NCI-H2107 treated with DMSO at 0.1 percent for 48 hours (cell line): ENCODE results near the gene POLH.
"Not testable (repeated sequence)": the region's sequence is repeated elsewhere in the genome, so short reads cannot be mapped to it uniquely, and the experiment has no call there.

Experiments
- DNase-seq: peaks from one replicate; lab custom pipeline; 2025; ENCODE audit not compliant: unreplicated experiment; lab: John Stamatoyannopoulos, UW

The POLH gene

DNA sequence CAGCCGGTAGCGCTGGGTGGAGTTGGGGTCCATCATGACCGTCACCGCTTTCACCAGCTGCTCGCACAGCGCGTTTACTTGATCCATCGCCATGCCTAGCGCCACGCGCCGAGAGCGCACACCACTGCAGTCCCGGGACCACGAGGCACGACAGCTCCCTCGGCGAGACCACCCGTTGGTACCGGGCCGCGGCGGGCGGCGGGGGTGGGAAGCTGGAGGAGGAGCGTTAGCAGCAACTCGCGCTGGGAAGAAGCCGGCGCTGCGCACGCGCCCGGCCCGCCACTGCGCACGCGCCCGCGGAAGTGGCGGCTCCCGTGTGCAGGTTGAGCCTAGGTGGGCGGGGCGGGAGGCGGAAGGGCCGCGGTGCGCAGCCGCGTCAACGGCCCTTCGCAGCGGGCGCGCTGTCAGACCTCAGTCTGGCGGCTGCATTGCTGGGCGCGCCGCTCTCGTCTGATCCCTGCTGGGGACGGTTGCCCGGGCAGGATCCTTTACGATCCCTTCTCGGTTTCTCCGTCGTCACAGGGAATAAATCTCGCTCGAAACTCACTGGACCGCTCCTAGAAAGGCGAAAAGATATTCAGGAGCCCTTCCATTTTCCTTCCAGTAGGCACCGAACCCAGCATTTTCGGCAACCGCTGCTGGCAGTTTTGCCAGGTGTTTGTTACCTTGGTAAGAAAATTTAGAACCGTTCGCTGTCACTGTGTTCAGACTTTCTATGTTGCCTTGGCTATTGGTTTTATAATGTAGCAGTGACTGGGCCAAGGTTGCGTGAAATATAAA is at the start of gene POLH, which contains the start of gene XPO5:
TSS of gene POLH (plus strand) at position 414 of the 780 bp plus-strand sequence. CDS start 6,135 bp downstream, outside the sequence.
TSS of gene XPO5 (minus strand) at position 267 of the 780 bp plus-strand sequence. CDS start at position 93, 174 bp downstream.
- DNase-seq: peak; percentile 58

DNA sequence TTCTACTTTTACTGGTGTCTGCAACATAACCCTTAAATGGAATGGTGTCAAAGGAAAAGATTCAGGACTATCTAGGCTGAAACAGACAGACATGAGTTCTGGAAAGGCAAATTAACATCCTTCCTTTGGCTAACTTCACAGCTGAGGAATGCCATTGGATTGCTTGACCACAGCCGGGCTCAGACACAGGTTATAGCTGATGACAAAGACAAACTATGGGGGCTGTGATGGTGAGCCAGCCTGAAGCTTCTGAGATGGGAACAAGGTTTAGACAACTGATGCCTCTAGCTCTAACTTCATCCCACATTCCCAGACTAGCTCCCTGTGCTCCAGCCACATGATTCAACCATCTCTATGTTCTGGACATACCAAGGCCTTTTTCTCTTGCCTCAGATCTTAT is 43.8 kb upstream of the POLH start:
- no peak for DNase-seq

DNA sequence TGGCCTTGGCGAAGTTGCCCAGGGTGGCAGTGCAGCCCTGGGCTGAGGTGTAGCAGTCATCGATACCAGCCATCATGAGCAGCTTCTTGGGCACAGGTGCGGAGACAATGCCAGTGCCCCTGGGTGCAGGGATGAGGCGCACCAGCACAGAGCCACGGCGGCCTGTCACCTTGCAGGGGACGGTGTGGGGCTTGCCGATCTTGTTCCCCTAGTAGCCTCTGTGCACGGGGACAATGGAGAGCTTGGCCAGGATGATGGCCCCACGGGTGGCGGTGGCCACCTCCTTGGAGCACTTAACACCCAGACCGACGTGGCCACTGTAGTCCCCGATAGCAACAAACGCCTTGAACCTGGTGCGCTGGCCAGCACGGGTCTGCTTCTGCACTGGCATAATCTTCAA is 37.0 kb upstream of the POLH start:
- not testable (repeated sequence) for DNase-seq

DNA sequence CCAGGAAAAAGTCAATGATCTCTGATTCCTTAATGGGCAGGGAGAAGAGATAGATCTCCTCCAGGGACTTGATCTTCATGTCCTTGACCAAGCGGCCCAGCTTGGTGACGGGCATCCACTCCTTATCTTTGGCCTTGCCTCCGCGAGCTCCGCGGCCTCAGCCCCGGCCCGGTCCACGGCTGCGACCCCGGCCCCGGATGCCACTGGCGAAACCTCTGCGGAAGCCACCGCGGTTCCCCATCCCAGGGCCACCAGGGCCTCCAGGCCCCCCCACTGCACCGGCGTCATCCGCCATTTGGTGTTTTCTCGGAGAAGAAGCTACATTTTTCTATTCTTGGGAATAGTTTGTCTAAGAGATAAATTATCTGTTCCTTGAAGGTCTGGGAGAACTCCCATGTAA is 36.6 kb upstream of the POLH start:
- DNase-seq: not testable (repeated sequence)

DNA sequence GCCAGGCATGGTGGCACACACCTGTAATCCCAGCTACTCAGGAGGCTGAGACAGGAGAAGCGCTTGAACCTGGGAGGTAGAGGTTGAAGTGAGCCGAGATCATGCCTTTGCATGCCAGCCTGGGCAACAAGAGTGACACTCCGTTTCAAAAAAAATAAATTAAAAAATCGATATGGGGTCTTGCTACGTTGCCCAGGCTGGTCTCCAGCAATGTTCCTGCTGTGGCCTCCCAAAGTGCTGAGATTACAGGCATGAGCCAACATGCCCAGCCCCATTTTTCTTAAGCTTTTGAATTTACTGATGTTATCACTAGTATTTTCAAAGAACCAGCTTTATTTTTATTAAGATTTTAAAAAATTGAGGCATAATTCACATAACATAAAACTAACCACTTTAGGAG is 35.5 kb upstream of the POLH start:
- no peak for DNase-seq

DNA sequence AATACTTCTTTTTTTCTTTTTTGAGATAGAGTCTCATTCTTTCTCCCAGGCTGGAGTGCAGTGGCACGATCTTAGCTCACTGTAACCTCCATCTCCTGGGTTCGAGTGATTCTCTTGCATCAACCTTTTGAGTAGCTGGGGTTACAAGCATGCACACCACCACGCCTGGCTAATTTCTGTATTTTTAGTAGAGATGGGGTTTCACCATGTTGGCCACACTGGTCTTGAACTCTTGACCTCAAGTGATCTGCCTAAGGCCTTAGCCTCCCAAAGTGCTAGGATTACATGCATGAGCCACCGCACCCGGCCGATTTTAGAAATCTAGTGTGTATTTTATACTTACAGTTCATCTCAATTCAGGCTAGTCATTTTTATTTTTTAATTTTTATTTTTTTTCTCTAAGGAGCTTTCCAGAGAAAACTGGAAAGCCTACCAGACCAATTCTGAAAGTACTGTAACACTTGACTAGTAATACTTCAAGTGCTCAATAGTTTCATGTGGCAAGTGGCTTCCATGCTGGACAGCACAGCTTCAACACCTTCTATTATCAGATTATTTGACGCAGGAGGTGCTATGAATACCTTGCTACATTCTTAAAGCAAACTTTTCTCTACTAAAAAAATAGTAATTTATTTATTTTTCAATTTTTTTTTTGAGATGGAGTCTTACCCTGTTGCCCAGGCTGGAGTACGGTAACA is 34.1 kb upstream of the POLH start:
- no peak for DNase-seq

DNA sequence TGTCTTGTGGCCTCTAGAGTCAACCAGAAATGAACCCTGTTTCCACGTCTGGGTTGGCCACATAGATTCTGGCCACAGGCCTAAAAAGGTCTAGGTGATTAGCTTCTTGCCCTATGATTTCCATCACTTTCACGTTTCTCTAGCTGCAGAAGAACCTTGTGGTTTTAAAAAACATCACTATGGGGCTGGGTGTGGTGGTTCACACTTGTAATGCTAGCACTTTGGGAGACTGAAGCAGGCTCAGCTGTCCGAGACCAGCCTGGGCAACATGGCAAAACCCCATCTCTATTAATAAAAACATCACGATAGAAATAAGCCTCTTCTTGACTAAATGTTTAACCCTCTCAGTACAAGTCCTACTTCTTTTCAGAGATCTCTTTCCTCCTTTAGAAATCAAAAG is 31.5 kb upstream of the POLH start:
- no peak for DNase-seq

DNA sequence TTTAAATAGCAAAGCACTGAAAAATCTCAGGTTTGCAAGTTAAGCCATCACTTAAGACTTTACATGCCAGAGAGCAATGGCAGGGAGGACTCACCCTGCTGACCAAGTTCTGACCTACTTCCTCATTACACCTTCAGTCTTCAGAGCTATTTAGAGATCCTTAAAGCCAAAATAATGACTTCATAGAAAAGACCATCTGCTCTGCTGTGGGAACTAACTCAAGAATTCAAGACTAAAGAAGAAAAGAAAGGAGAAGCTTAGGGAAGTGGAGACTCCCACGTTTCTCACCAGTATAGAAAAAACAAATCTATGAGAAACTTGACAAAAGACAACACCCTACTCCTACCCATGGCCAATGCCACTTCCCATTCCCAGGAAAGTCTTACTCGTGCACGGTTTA is 28.8 kb upstream of the POLH start:
- no peak for DNase-seq

DNA sequence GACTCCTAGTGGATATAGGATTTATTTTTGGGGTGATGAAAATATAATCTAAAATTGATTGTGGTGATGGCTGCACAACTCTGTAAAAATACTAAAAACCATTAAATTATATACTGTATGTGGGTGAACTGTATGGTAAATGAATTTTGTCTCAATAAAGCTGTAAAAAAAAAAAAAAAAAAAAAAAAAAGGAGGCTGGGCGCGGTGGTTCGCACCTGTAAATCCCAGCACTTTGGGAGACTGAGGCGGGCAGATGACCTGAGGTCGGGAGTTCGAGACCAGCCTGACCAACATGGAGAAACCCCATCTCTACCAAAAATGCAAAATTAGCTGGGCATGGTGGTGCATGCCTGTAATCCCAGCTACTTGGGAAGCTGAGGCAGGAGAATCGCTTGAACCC is 18.4 kb upstream of the POLH start:
- DNase-seq: not testable (repeated sequence)

DNA sequence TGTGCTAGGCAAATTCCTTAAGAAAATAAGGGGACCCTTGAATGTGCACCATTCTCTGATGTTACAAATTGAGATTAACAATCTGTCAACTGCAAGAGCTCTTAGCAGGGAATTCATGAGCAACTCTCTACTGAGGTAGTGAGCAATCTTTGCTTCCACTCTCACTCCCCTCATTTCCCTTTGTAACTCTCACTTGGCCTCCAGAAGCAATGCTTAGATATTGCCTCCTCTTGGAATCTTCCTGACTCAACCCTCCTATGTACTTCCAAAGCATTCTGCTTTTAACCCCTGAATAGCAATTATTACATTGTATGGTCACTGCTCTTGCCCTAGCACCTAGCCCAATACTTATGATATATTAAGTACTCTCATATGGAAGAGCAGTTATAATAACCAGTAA is 16.7 kb upstream of the POLH start:
- DNase-seq: no peak

DNA sequence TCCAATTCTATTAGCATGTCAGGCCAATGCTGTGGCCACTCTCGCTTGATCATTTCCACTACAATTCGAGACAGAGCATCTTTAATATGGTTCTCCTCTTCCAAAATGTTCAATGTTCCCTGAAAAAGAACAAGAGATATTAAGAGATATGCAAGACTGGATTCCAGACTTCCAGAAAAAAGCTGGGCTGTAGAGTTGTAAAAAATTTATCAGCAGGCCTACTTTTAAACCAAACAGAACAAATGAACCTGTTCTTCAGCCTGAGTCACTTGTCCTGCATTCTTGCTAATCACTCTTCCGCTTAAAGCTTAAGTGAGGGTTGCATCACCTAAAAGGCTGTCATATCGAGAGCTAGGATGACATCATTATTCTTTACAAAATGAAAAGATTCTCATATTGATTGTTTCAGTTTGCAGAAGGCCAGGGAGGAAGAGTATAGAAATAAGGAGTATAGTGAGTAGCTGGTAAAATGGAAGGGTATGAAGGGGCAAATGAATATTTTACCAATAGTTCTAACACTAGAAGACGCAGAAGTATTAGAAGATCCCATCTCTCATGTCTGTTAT is 5.0 kb upstream of the POLH start:
- no peak for DNase-seq

DNA sequence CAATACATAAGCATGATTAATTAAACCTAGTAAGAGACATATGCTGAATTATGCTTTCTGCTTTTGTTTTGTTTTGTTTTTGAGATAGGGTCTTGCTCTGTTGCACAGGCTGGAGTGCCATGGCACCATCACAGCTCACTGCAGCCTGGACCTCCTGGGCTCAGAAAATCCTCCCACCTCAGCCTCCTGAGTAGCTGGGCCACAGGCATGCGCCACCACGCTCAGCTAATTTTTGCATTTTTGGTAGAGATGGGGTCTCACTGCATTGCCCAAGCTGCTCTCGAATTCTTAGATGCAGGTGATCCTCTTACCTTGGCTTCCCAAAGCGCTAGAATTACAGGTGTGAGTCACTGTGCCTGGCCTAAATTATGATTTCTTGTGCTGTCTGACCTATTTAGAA is 4.0 kb upstream of the POLH start:
- no peak for DNase-seq

DNA sequence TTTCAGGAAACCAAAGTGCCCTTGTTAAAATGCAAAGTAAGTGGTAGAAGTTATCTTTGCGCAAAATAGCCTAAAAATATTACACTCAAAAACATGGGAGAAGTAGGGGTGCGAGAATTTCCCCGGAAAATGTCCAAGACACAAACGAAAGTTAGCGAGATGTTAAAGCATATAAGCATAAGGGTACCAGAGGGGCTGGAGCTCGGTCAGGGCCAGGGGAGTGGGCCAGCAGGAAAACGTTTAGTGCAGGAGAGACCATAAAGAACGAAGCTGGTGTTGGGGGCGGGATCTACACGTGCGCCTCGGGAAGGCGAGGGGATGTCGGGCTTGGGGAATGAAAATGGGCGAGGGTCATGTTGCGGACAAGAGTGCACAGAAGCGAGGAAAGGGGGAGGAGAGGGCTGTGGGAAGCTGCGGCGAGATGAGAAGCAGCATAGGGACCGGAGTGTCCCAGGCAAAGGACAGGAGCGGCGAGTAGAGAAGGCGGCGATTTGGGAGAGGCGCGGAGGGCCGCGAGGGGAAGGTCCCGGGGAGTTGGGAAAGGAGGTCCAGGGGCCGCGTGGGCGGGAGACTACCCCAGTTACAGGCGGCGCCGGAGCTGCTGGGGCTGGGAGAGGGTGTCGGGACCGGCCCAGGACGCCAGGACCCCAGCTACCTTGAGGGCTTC is 747 bp upstream of the POLH start:
- DNase-seq: no peak

DNA sequence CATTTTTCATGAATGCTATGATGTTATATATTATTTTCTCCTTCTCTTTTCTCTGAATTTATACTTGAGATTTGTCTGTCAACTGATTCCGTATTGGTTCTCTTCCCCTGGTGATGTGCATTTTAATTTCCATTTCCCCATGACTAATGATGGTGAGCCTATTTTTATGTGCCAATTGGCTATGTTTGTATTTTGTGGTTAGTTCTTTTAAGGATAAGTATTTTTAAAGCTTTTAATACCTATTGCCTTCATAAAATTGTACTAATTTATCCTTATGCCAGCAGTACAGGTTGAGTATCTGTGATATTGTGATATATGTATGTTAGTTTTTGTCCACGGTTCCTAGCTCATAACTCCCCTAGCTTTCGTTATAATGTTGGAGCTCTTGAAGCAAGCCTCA is 2.8 kb downstream of the POLH start:
- DNase-seq: no peak

DNA sequence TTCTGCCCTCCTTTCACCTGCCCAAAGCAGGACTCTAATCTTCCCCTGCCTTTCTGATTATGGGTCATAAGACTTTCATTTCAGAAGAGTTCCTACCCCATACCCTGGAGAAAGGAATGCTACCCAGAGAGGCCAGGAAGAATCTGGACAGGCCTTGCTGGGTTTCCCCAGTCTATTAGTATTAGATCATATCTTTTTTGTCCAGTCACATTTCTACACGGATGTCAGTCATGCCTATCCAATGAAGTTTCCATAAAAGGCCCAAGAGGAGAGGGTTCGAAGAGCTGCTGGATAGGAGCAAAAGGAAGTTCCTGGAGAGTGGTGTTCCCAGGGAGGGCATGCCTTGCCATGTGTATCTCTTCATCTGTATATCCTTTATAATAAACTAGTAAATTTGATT is 3.2 kb downstream of the POLH start:
- DNase-seq: no peak

DNA sequence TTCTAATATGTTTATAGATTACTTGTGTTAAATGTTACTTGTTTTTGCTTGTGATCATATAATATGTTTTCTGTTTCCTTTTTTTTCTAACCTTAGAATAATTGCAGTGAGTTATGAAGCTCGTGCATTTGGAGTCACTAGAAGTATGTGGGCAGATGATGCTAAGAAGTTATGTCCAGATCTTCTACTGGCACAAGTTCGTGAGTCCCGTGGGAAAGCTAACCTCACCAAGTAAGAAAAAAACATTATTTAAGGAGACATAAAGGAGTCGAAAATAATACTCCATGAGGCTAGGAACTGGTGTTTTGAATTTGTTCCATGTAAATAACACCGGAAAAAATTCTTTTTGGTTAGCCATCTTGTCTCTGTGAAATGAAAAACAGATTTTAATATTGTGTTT is 6.9 kb downstream of the POLH start:
- DNase-seq: no peak

DNA sequence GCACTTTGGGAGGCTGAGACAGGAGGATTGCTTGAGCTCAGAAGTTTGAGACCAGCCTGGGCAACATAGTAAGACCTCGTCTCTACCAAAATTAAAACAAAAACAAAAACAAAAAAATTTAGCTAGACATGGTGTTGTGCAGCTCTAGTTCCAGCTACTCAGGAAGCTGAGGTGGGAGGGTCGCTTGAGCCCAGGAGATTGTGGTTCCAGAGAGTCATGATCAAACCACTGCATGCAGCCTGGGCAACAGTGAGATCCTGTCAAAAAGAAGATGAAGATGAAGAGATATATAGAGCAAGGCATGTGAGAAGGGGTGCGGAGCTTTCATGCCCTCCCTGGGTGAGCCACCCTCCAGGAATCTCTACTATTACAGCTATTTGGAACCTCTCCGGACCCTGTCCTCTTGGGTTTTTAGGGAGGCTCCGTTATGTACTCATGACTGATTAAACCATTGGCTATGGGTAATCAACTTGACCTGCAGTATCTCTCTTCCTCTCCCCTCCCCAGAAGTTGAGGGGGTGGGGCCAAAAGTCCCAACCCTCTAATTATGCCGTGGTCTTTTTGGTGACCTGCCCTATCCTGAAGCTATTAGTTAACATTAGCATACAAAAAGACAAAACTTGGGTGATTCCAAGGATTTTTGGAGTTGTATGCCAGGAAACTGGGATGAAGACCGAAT is 9.0 kb downstream of the POLH start:
- DNase-seq: no peak

DNA sequence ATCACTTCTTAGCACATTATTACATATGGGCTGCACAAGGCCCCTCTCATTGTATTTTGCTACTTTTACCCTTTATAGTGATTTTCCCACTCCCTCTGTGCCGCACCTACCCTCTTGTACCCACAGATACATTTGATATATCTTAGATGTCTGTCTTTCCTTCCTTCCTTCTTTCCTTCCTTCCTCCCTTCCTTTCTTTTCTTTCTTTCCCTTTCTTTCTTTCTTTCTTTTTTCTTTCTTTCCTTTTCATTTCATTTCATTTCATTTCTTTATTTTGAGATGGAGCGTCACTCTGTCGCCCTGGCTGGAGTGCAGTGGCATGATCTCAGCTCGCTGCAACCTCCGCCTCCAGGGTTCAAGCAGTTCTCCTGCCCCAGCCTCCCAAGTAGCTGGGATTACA is 12.2 kb downstream of the POLH start:
- no peak for DNase-seq

DNA sequence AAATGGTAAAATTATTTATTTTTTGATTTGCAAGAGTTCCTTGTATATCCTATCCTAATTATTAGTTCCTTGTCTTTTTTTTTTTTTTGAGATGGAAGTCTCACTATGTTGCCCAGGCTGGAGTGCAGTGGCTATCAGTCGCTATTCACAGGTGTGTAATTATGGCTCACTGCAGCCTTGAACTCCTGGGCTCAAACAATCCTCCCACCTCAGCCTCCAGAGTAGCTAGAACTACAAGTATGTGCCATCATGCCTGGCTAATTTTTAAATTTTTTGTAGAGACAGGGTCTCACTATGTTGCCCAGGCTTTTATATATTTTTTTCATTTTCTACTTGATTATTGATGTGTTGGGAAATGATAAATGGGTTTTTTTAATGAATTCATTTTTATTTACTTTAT is 13.6 kb downstream of the POLH start:
- not testable (repeated sequence) for DNase-seq

DNA sequence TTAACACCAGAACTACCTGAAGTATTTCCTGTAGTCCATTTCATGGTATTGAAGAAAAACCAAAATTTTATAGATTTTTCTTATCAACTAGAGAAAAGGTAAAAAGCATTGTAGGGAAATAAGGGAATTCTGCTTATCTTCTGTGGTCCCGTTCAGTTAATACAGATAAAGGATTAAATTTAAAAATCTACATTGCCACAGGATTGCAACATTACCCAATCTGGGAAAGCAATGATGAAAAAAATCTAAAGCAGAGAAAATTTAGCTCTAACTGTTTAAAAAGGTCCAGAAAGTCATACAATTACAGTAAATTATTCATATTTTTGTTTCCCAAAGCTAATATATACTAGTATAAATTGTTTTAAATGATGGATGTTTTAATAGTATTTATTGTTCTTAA is 18.0 kb downstream of the POLH start:
- no peak for DNase-seq

DNA sequence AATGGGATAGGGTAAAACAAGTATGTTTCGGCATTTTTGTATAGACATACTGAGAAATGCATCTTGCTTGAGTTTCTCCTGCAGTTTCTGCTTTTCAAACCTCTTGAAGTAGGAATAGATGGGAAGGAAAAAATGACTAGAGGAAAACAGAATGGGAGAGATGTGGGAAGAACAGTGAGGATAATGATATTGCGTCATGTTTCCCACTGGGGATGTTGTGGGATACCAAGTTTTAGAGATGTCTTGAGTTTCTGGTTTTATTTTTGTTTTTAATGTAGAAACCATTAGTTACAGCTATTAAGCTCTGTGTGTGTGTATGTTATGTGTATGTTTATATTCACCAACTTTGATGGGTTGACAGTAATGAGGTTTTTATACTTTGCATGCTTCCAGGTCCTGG is 24.6 kb downstream of the POLH start:
- DNase-seq: no peak
